Astrocyte (in vitro differentiated cells and primary cell): ENCODE measurements around the gene NCBP2. TPM values are rescaled to one million over a fixed set of nuclear protein-coding genes. Genes with fewer than 3 reads are reported as not detected.

Experiments
- DNase-seq: peaks from one replicate; pipeline ENCODE4 v3.0.0-alpha.2; 2010; ENCODE audit warnings: low read depth
- FAIRE-seq: peaks from 2 replicates; lab custom pipeline; 2011; peaks lifted over from hg19 to GRCh38; lab: Jason Lieb, UNC
- H2AFZ ChIP-seq: 2 replicates; pipeline ENCODE4 v1.6.0; 2012; ENCODE audit warnings: low read depth, low read length, inconsistent platforms
- H3K27ac ChIP-seq: 2 replicates; pipeline ENCODE4 v1.5.1; 2011; ENCODE audit warnings: low read depth, low read length, inconsistent platforms
- H3K27me3 ChIP-seq: 2 replicates; pipeline ENCODE4 v1.6.0; 2011; ENCODE audit warnings: low read length, inconsistent platforms; ENCODE audit not compliant: insufficient read depth
- H3K36me3 ChIP-seq: 2 replicates; pipeline ENCODE4 v1.5.1; 2011; ENCODE audit warnings: low read length, inconsistent platforms; ENCODE audit not compliant: insufficient read depth
- H3K4me1 ChIP-seq: 2 replicates; pipeline ENCODE4 v1.5.1; 2011; ENCODE audit warnings: low read length, inconsistent platforms; ENCODE audit not compliant: insufficient read depth
- H3K4me2 ChIP-seq: 2 replicates; pipeline ENCODE4 v1.6.0; 2012; ENCODE audit warnings: low read length, inconsistent platforms
- H3K4me3 ChIP-seq: 2 replicates; pipeline ENCODE4 v1.5.1; 2011; ENCODE audit warnings: low read depth, mild to moderate bottlenecking, low read length, inconsistent platforms; ENCODE audit not compliant: insufficient read depth
- H3K79me2 ChIP-seq: 2 replicates; pipeline ENCODE4 v1.6.0; 2012; ENCODE audit warnings: mild to moderate bottlenecking, low read length, inconsistent platforms; ENCODE audit not compliant: insufficient read depth
- H3K9ac ChIP-seq: 2 replicates; pipeline ENCODE4 v1.6.0; 2012; ENCODE audit warnings: mild to moderate bottlenecking, low read length, inconsistent platforms
- H3K9me3 ChIP-seq: 2 replicates; pipeline ENCODE4 v1.5.1; 2012; ENCODE audit warnings: low read depth, mild to moderate bottlenecking, low read length, inconsistent platforms; ENCODE audit not compliant: insufficient read depth
- H4K20me1 ChIP-seq: 2 replicates; pipeline ENCODE4 v1.6.0; 2012; ENCODE audit warnings: low read length, inconsistent platforms; ENCODE audit not compliant: insufficient read depth
- H3K27ac Mint-ChIP-seq: one replicate; pipeline ENCODE4 v1.8.0; 2021; ENCODE audit warnings: mild to moderate bottlenecking, mixed read lengths; ENCODE audit not compliant: unreplicated experiment
- H3K27me3 Mint-ChIP-seq: one replicate; pipeline ENCODE4 v1.8.0; 2021; ENCODE audit warnings: low read depth, mixed read lengths; ENCODE audit not compliant: unreplicated experiment
- H3K36me3 Mint-ChIP-seq: one replicate; pipeline ENCODE4 v1.8.0; 2021; ENCODE audit warnings: low read depth, mixed read lengths; ENCODE audit not compliant: unreplicated experiment
- H3K4me1 Mint-ChIP-seq: one replicate; pipeline ENCODE4 v1.8.0; 2021; ENCODE audit warnings: low read depth, mixed read lengths; ENCODE audit not compliant: unreplicated experiment
- H3K4me3 Mint-ChIP-seq: one replicate; pipeline ENCODE4 v1.8.0; 2021; ENCODE audit warnings: mild to moderate bottlenecking, moderate library complexity, mixed read lengths; ENCODE audit not compliant: unreplicated experiment
- H3K9me3 Mint-ChIP-seq: one replicate; pipeline ENCODE4 v1.8.0; 2021; ENCODE audit warnings: mild to moderate bottlenecking, mixed read lengths; ENCODE audit not compliant: unreplicated experiment
- EZH2 ChIP-seq: IDR thresholded peaks from 2 replicates; pipeline ENCODE4 v1.6.1; 2012; ENCODE audit warnings: mild to moderate bottlenecking, low read length, inconsistent platforms; ENCODE audit not compliant: insufficient read depth
- total RNA-seq: library from RNA; stranded (reverse); gene quantifications from 2 replicates; pipeline ENCODE4 v1.2.1, GENCODE V29; 2021
- TF ChIP-seq, protein P1 (sequence below): IDR thresholded peaks from 2 replicates; pipeline ENCODE4 v1.5.1; 2011; ENCODE audit warnings: low read depth, mild to moderate bottlenecking, inconsistent platforms, low read length, moderate library complexity; ENCODE audit not compliant: insufficient read depth

Gene NCBP2
- total RNA-seq, 1 donor from 2014 or later: 90.6 TPM

GRCh38 chr3:196886144-196886543 is 56.2 kb downstream of the NCBP2 start:
- H3K36me3 Mint-ChIP-seq: peaks cover 12% of the 10 kb centered on the region
- H3K4me1 Mint-ChIP-seq: peaks cover 24% of the 10 kb centered on the region
- TF ChIP-seq EZH2: no peak
- TF ChIP-seq, protein P1, sequence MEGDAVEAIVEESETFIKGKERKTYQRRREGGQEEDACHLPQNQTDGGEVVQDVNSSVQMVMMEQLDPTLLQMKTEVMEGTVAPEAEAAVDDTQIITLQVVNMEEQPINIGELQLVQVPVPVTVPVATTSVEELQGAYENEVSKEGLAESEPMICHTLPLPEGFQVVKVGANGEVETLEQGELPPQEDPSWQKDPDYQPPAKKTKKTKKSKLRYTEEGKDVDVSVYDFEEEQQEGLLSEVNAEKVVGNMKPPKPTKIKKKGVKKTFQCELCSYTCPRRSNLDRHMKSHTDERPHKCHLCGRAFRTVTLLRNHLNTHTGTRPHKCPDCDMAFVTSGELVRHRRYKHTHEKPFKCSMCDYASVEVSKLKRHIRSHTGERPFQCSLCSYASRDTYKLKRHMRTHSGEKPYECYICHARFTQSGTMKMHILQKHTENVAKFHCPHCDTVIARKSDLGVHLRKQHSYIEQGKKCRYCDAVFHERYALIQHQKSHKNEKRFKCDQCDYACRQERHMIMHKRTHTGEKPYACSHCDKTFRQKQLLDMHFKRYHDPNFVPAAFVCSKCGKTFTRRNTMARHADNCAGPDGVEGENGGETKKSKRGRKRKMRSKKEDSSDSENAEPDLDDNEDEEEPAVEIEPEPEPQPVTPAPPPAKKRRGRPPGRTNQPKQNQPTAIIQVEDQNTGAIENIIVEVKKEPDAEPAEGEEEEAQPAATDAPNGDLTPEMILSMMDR: no peak
- no peak overlapping the region for H3K27ac Mint-ChIP-seq
- no peaks in the 10 kb centered on the region for H3K27me3 ChIP-seq
- DNase-seq: no peak
- no peak overlapping the region for H3K4me2 ChIP-seq
- H3K9me3 ChIP-seq: no peaks in the 10 kb centered on the region
- H3K4me3 ChIP-seq: no peak overlapping the region
- FAIRE-seq: no peak
- H3K4me3 Mint-ChIP-seq: no peak overlapping the region
- H4K20me1 ChIP-seq: peaks cover 69% of the 10 kb centered on the region
- H3K27ac ChIP-seq: no peak overlapping the region
- no peaks in the 10 kb centered on the region for H3K9me3 Mint-ChIP-seq
- H2AFZ ChIP-seq: no peak overlapping the region
- no peak overlapping the region for H3K9ac ChIP-seq
- no peaks in the 10 kb centered on the region for H3K4me1 ChIP-seq
- H3K27me3 Mint-ChIP-seq: no peaks in the 10 kb centered on the region
- peaks cover 16% of the 10 kb centered on the region for H3K36me3 ChIP-seq
- H3K79me2 ChIP-seq: peaks cover 93% of the 10 kb centered on the region

Other genes with a start within 250 kb of the NCBP2 start
- gene CEP19, start 230.3 kb downstream of the NCBP2 start, total RNA-seq: 2.8 and 3.3 TPM in 2 replicates
- gene PIGX, start 230.2 kb downstream of the NCBP2 start, total RNA-seq: 13.9 and 18.9 TPM in 2 replicates
- 112 and 124 TPM in 2 replicates for gene PAK2, start 202.7 kb downstream of the NCBP2 start, total RNA-seq
- 44.8 and 47.7 TPM in 2 replicates for gene SENP5, start 74.6 kb downstream of the NCBP2 start, total RNA-seq
- gene PIGZ, start 26.3 kb upstream of the NCBP2 start, total RNA-seq: 0.48 and 0.54 TPM in 2 replicates
- 24.0 and 31.7 TPM in 2 replicates for gene MELTF, start 87.3 kb upstream of the NCBP2 start, total RNA-seq